Stomach (tissue), 9 donors: ENCODE data around the gene C18orf63. TPM values are rescaled to one million over a fixed set of nuclear protein-coding genes. Genes with fewer than 3 reads are reported as not detected.

Source experiments
- DNase-seq, 2 donors: peaks; one replicate each; pipeline versions ENCODE4 v3.0.0 to v3.0.0-alpha.2; 2013 to 2019
- H3K27ac ChIP-seq, 5 donors: fragments of 200-600 bp in 4 of 5; sonication (generic) in 4 of 5; one replicate each; pipeline ENCODE4 v1.5.1; 2013 to 2019; ENCODE audit warnings: mild to moderate bottlenecking in 1 of 5, moderate library complexity in 1 of 5
- H3K27me3 ChIP-seq, 3 donors: fragments of 200-600 bp; sonication (generic); one replicate each; pipeline ENCODE4 v1.5.1; 2017 to 2019; ENCODE audit warnings: mixed run types in 1 of 3
- H3K36me3 ChIP-seq, 4 donors: fragments of 200-600 bp; sonication (generic); 1 replicate in 3 of 4; 2 replicates in 1 of 4; pipeline ENCODE4 v1.5.1; 2016 to 2019
- H3K4me1 ChIP-seq, 4 donors: fragments of 200-600 bp; sonication (generic); one replicate each; pipeline ENCODE4 v1.5.1; 2016 to 2019
- H3K4me3 ChIP-seq, 4 donors: fragments of 200-600 bp; sonication (generic) in 3 of 4; one replicate each; pipeline ENCODE4 v1.5.1; 2016 to 2019; ENCODE audit warnings: mild to moderate bottlenecking in 1 of 4
- H3K9me3 ChIP-seq, 4 donors: fragments of 200-600 bp; sonication (generic); one replicate each; pipeline ENCODE4 v1.5.1; 2016 to 2019
- CTCF ChIP-seq, 7 experiments: fragments of 450-650 bp in 4 of 7; fragments of 200-600 bp in 3 of 7; sonication (generic) in 3 of 7; IDR thresholded peaks; one replicate each; pipeline ENCODE4 v1.5.1; 2016 to 2019; ENCODE audit warnings: antibody characterized with exemption in 7 of 7, control low read depth in 2 of 7, mild to moderate bottlenecking in 1 of 7
- EP300 ChIP-seq: sonication (generic); formaldehyde crosslinking; IDR thresholded peaks from one replicate; pipeline ENCODE4 v1.6.1; 2017; ENCODE audit warnings: antibody characterized with exemption
- POLR2A ChIP-seq, 4 donors: fragments of 450-650 bp; IDR thresholded peaks; one replicate each; pipeline ENCODE4 v1.6.1; 2016; ENCODE audit warnings: antibody characterized with exemption in 4 of 4, control low read depth in 2 of 4, mild to moderate bottlenecking in 1 of 4, moderate library complexity in 1 of 4
- POLR2AphosphoS5 ChIP-seq, 3 donors: sonication (generic); formaldehyde crosslinking; IDR thresholded peaks; one replicate each; pipeline ENCODE4 v1.6.1; 2016; ENCODE audit warnings: antibody characterized with exemption in 3 of 3
- WGBS, 5 donors: extraction: QIAGEN DNeasy Blood & Tissue Kit in 3 of 5; methylation state at CpG; one replicate each; pipeline versions ENCODE4 v1.1.5 to v1.1.7; 2013 to 2018; 5-methylcytosine and 5-hydroxymethylcytosine counted together
- intact Hi-C: fragments of 100-400 bp; cut with DNase I; formaldehyde crosslinking; loops from one replicate; pipeline ENCODE4 v1.15.1; 2023; ENCODE audit warnings: low total_unique reads
- polyA plus RNA-seq, 3 donors: library from polyadenylated mRNA; stranded (reverse); fragments of 200-250 nt; gene quantifications; one replicate each; pipeline ENCODE4 v1.2.3, GENCODE V29; 2013
- total RNA-seq, 5 donors: library from RNA; depleted of rRNA; stranded (reverse); fragments of >200 nt; gene quantifications; one replicate each; pipeline versions ENCODE4 v1.1.0 to v1.2.3, GENCODE V29; 2014 to 2016
- donor health status: healthy with polysubstance abuse.
- donor health status: Bipolar disorder and iron deficiency.
- donor health status: healthy.

C18orf63 gene
- total and polyA plus RNA-seq, 8 donors, result not detected

- no peak overlapping the region for H3K4me3 ChIP-seq
- H3K4me1 ChIP-seq, result peaks cover 0 to 8% (median 0%) of the 10 kb centered on the region in 4 donors
- H3K36me3 ChIP-seq, result no peaks in the 10 kb centered on the region
- TF ChIP-seq POLR2AphosphoS5 (IDR thresholded peaks at IDR 0.05) (no peak), CTCF (IDR thresholded peaks at IDR 0.05) (peak in 4 of 7 experiments; percentile 19 to 69 (median 52))
- peak; percentile 30 to 87 for DNase-seq
- intact Hi-C loops, result loop anchor here (5.0 kb wide), 1 partner anchor 150 kb away; no protein-coding TSS in a partner anchor
- 8 to 14% (median 11%) methylated on average over 4 of the region's 4 CpGs for WGBS, 5 donors
- H3K9me3 ChIP-seq, result no peaks in the 10 kb centered on the region
- no peaks in the 10 kb centered on the region for H3K27me3 ChIP-seq
- H3K27ac ChIP-seq, result no peak overlapping the region
Observed at GRCh38 chr18:74342416-74343043, 26.9 kb downstream of the C18orf63 start.

- no peaks in the 10 kb centered on the region for H3K27me3 ChIP-seq
- no peak overlapping the region for H3K4me3 ChIP-seq
- H3K27ac ChIP-seq, result no peak overlapping the region
- TF ChIP-seq POLR2A (IDR thresholded peaks at IDR 0.05), result no peak
- no peak for TF ChIP-seq CTCF (IDR thresholded peaks at IDR 0.05)
- TF ChIP-seq EP300, result no peak
- TF ChIP-seq POLR2AphosphoS5 (IDR thresholded peaks at IDR 0.05), result no peak
- intact Hi-C loops, result no loop called here
- no peak for DNase-seq
- no peaks in the 10 kb centered on the region for H3K36me3 ChIP-seq
- no peaks in the 10 kb centered on the region for H3K9me3 ChIP-seq
- H3K4me1 ChIP-seq, result no peaks in the 10 kb centered on the region
Observed at GRCh38 chr18:74346206-74346605, 30.6 kb downstream of the C18orf63 start.

- no peak overlapping the region for H3K4me3 ChIP-seq
- H3K27ac ChIP-seq, result no peak overlapping the region
- WGBS, 5 donors, result 23 to 45% (median 31%) methylated on average over 2 of the region's 2 CpGs
- no peaks in the 10 kb centered on the region for H3K9me3 ChIP-seq
- intact Hi-C loops, result no loop called here
- no peaks in the 10 kb centered on the region for H3K27me3 ChIP-seq
- H3K4me1 ChIP-seq, result no peaks in the 10 kb centered on the region
- DNase-seq, result no peak
- no peaks in the 10 kb centered on the region for H3K36me3 ChIP-seq
- TF ChIP-seq CTCF (IDR thresholded peaks at IDR 0.05) (no peak), POLR2AphosphoS5 (IDR thresholded peaks at IDR 0.05) (no peak), EP300 (no peak), POLR2A (IDR thresholded peaks at IDR 0.05) (no peak)
Observed at GRCh38 chr18:74348581-74348980, 32.9 kb downstream of the C18orf63 start.

- WGBS, 5 donors, result 43 to 75% (median 56%) methylated on average over 1 of the region's 1 CpG
- Histone ChIP-seq H3K4me3 (no peak overlapping the region), H3K27me3 (peaks cover 0 to 6% (median 0%) of the 10 kb centered on the region in 3 donors), H3K4me1 (no peaks in the 10 kb centered on the region), H3K36me3 (no peaks in the 10 kb centered on the region), H3K27ac (no peak overlapping the region), H3K9me3 (no peaks in the 10 kb centered on the region)
- DNase-seq, result peak in 1 of 2 donors; percentile 37
- intact Hi-C loops, result no loop called here
- TF ChIP-seq CTCF (IDR thresholded peaks at IDR 0.05), result no peak
- no peak for TF ChIP-seq POLR2AphosphoS5 (IDR thresholded peaks at IDR 0.05)
Observed at GRCh38 chr18:74351354-74351753, 35.7 kb downstream of the C18orf63 start.
